HepG2 (cell line): Measurements from ENCODE around the gene EEFSEC.

ENCODE experiments used
- ELF4 ChIP-seq: sonication (generic); formaldehyde crosslinking; IDR thresholded peaks from 2 replicates; pipeline ENCODE4 v1.5.0; 2020; ENCODE audit warnings: missing genetic modification reagents, mild to moderate bottlenecking, moderate library complexity, borderline replicate concordance
- TF ChIP-seq, protein P1 (sequence below): sonication (generic); formaldehyde crosslinking; IDR thresholded peaks from 2 replicates; pipeline ENCODE4 v1.5.0; 2020; ENCODE audit warnings: mild to moderate bottlenecking, missing genetic modification reagents, moderate library complexity

DNA sequence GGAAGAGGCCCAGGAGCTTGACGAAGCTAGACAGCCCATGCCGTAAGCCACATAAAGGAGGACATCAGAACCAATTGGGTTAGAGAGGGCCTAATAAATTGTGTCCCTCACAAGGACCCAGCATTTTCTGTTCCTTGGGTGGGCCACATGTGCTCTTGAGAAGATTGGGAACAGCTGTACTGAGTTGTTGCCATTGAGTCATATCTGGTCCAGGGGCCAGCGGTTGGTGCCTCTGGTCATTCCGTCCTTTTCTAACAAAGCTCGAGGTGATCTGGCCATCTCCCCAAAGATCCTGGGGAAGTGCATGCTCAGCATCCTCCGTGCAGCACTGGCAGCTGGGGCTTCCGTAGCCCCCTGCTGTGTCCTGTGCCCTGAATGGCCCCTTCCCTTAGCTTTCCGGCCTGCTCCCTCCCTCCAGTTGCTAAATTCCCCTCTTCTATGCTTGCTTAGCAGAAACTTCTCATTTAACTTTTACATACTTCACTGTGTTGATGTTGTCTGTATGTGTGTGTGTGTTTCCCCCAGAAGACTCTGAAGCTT lies 73.0 kb downstream of the EEFSEC start:
- TF ChIP-seq, protein P1, sequence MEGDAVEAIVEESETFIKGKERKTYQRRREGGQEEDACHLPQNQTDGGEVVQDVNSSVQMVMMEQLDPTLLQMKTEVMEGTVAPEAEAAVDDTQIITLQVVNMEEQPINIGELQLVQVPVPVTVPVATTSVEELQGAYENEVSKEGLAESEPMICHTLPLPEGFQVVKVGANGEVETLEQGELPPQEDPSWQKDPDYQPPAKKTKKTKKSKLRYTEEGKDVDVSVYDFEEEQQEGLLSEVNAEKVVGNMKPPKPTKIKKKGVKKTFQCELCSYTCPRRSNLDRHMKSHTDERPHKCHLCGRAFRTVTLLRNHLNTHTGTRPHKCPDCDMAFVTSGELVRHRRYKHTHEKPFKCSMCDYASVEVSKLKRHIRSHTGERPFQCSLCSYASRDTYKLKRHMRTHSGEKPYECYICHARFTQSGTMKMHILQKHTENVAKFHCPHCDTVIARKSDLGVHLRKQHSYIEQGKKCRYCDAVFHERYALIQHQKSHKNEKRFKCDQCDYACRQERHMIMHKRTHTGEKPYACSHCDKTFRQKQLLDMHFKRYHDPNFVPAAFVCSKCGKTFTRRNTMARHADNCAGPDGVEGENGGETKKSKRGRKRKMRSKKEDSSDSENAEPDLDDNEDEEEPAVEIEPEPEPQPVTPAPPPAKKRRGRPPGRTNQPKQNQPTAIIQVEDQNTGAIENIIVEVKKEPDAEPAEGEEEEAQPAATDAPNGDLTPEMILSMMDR (CRISPR knock-in tag) = no peak
- no peak for TF ChIP-seq ELF4 (CRISPR knock-in tag)
